Tibial nerve (tissue), 4 donors: ENCODE results near the gene MRPL36. TPM values are rescaled to one million over a fixed set of nuclear protein-coding genes. Genes with fewer than 3 reads are reported as not detected.

Source experiments
- DNase-seq, 2 donors: peaks; one replicate each; pipeline ENCODE4 v3.0.0-alpha.2; 2019; ENCODE audit warnings: low spot score in 2 of 2
- H3K27ac ChIP-seq, 4 donors: fragments of 200-600 bp; sonication (generic) in 3 of 4; one replicate each; pipeline ENCODE4 v1.5.1; 2017 to 2019; ENCODE audit warnings: mild to moderate bottlenecking in 1 of 4
- H3K27me3 ChIP-seq, 2 donors: fragments of 200-600 bp; sonication (generic) in 1 of 2; one replicate each; pipeline versions ENCODE4 v1.5.1 to v1.6.0; 2017 to 2019
- H3K36me3 ChIP-seq, 3 donors: fragments of 200-600 bp; sonication (generic); one replicate each; pipeline ENCODE4 v1.5.1; 2018 to 2019
- H3K4me1 ChIP-seq, 4 donors: fragments of 200-600 bp; sonication (generic) in 3 of 4; one replicate each; pipeline ENCODE4 v1.5.1; 2017 to 2019
- H3K4me3 ChIP-seq, 4 donors: fragments of 200-600 bp; sonication (generic) in 3 of 4; one replicate each; pipeline ENCODE4 v1.5.1; 2017 to 2019; ENCODE audit warnings: mild to moderate bottlenecking in 1 of 4, moderate library complexity in 1 of 4
- H3K9me3 ChIP-seq, 4 donors: fragments of 200-600 bp; sonication (generic) in 3 of 4; one replicate each; pipeline ENCODE4 v1.5.1; 2017 to 2019
- EP300 ChIP-seq, 2 donors: sonication (generic); formaldehyde crosslinking; IDR thresholded peaks; one replicate each; pipeline ENCODE4 v1.6.1; 2017; ENCODE audit warnings: antibody characterized with exemption in 2 of 2, mild to moderate bottlenecking in 1 of 2
- POLR2A ChIP-seq, 2 donors: fragments of 450-650 bp; IDR thresholded peaks; one replicate each; pipeline ENCODE4 v1.6.1; 2017; ENCODE audit warnings: antibody characterized with exemption in 2 of 2, mild to moderate bottlenecking in 2 of 2, moderate library complexity in 2 of 2
- WGBS, 2 donors: methylation state at CpG; one replicate each; pipeline ENCODE4 v1.1.5; 2018; 5-methylcytosine and 5-hydroxymethylcytosine counted together
- total RNA-seq, 4 donors: library from RNA; depleted of rRNA; stranded (reverse); fragments of >200 nt; gene quantifications; one replicate each; pipeline ENCODE4 v1.1.0, GENCODE V29; 2016
- TF ChIP-seq, protein P1 (sequence below), 5 experiments: fragments of 200-600 bp in 3 of 5; fragments of 450-650 bp in 2 of 5; sonication (generic) in 3 of 5; IDR thresholded peaks; one replicate each; pipeline ENCODE4 v1.5.1; 2016 to 2019; ENCODE audit warnings: antibody characterized with exemption in 5 of 5, mild to moderate bottlenecking in 3 of 5, moderate library complexity in 2 of 5

MRPL36 gene
- total RNA-seq, 4 donors from 2014 or later: 18.2 to 54.0 (median 27.8) TPM

DNA sequence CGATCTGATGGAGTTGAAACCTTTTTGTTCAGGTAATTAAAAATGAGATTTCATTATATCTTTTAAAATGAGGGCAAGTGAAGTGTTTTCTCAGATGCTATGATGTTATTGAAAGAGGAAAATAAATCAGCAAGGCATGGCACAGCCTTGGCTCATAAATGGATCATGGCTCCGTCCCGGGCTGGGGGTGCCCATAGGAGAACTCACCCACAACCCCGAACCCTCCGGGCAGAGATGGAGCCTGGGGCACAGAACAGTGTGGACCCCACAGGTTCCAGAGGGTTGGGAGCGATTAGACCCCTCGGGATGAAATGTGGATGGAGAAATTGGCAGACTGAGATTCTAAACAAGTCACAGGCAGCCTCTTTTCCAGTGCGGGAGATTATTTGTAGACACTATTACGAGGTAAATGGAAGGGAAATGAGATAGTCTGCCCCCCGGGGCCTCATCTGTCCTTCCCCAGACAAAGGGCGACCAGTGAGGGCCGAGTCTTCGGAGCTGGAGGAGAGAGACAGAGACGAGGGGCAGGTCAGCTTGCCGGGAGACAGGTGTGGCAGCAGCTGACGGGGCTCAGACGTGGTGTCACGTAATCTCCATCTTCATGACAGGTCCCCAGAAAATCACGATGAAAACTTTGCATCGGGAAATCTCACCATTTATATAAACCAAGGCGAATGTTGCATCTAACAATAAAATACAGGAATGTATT, 35.2 kb upstream of the MRPL36 start:
- no peak overlapping the region for H3K27ac ChIP-seq
- WGBS, 2 donors: 48 to 55% methylated on average over 21 of the region's 21 CpGs
- no peak overlapping the region for H3K4me3 ChIP-seq
- no peak for TF ChIP-seq EP300 (IDR thresholded peaks at IDR 0.05)
- peaks cover 0 to 8% (median 0%) of the 10 kb centered on the region in 3 donors for H3K36me3 ChIP-seq
- DNase-seq: no peak
- H3K4me1 ChIP-seq: no peaks in the 10 kb centered on the region
- H3K9me3 ChIP-seq: no peaks in the 10 kb centered on the region
- H3K27me3 ChIP-seq: peaks cover 0 to 27% of the 10 kb centered on the region in 2 donors

DNA sequence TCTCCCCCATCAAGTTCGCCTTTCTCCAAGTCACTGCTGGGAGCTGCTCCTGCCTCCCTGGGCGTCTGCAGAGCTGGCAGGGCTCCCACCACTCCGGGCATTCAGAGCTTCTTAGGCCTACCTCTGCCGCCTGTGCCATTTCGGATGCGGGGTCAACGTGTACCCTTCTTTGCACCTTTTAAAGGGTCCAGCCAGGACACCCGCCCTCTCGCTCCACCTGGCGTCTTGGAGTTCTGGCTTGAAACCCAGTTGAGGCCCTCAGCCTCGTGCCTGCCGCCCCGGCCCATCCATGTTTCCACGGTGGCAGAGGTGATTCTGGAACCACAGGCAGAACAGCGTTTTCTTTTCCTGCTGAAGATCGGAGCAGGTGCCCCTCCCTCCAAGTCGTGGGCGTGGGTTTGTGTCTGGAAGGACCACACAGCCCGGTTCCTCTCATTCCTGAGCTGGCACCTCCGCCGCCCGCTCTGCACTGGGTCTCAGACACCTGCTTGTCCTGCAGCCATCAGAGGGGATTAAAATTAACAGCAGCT, 34.5 kb upstream of the MRPL36 start:
- Histone ChIP-seq H3K4me1 (no peaks in the 10 kb centered on the region), H3K9me3 (no peaks in the 10 kb centered on the region), H3K36me3 (peaks cover 0 to 16% (median 0%) of the 10 kb centered on the region in 3 donors), H3K27me3 (peaks cover 0 to 22% of the 10 kb centered on the region in 2 donors), H3K4me3 (no peak overlapping the region), H3K27ac (no peak overlapping the region)
- no peak for TF ChIP-seq EP300 (IDR thresholded peaks at IDR 0.05)
- no peak for TF ChIP-seq POLR2A (IDR thresholded peaks at IDR 0.05)
- TF ChIP-seq, protein P1, sequence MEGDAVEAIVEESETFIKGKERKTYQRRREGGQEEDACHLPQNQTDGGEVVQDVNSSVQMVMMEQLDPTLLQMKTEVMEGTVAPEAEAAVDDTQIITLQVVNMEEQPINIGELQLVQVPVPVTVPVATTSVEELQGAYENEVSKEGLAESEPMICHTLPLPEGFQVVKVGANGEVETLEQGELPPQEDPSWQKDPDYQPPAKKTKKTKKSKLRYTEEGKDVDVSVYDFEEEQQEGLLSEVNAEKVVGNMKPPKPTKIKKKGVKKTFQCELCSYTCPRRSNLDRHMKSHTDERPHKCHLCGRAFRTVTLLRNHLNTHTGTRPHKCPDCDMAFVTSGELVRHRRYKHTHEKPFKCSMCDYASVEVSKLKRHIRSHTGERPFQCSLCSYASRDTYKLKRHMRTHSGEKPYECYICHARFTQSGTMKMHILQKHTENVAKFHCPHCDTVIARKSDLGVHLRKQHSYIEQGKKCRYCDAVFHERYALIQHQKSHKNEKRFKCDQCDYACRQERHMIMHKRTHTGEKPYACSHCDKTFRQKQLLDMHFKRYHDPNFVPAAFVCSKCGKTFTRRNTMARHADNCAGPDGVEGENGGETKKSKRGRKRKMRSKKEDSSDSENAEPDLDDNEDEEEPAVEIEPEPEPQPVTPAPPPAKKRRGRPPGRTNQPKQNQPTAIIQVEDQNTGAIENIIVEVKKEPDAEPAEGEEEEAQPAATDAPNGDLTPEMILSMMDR (IDR thresholded peaks at IDR 0.05): no peak
- DNase-seq: no peak
- 68 to 71% methylated on average over 19 to 22 of the region's 22 CpGs for WGBS, 2 donors

DNA sequence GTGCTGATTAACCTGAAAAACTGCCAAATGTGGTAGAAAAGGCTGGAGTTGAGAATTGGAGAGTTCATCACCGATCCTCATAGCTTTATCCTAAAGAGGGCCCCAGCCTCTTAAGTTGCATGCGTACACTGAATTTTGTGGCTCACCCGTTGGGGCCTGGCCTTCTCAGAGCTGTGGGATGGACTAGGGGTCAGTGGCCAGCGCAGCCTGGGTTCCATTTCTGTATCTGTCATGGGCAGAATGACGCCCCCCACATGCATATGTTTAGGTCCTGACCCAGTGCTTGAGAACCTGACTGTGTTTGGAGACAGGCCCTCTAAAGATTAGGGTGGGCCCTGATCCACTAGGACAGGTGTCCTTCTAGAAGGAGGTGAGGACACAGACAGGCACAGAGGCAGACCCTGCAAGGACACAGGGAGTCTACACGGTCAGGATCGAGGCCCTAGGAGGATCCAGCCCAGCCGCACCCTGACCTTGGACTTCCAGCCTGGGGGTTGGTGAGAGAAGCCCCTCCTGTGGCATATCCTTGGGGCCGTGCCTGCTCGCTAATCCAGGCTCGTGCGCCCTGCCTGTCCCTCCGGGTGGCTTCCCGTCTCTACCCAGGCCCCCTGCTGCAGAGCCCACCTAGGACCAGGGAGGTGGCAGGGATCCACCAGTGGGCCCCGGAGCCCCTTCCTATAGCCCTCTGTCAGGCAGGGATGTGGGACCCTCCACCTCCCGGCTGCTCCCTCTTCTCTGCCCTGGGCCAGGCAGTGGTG, 33.8 kb upstream of the MRPL36 start:
- H3K36me3 ChIP-seq: peaks cover 0 to 17% (median 0%) of the 10 kb centered on the region in 3 donors
- no peaks in the 10 kb centered on the region for H3K4me1 ChIP-seq
- WGBS, 2 donors: 83 to 88% methylated on average over 12 to 16 of the region's 16 CpGs
- TF ChIP-seq POLR2A (IDR thresholded peaks at IDR 0.05) (no peak), EP300 (IDR thresholded peaks at IDR 0.05) (no peak)
- TF ChIP-seq, protein P1 (IDR thresholded peaks at IDR 0.05): no peak
- H3K27ac ChIP-seq: no peak overlapping the region
- H3K27me3 ChIP-seq: peaks cover 0 to 22% of the 10 kb centered on the region in 2 donors
- no peak overlapping the region for H3K4me3 ChIP-seq
- peaks cover 0 to under 1% (median 0%) of the 10 kb centered on the region in 4 donors for H3K9me3 ChIP-seq
- DNase-seq: no peak

DNA sequence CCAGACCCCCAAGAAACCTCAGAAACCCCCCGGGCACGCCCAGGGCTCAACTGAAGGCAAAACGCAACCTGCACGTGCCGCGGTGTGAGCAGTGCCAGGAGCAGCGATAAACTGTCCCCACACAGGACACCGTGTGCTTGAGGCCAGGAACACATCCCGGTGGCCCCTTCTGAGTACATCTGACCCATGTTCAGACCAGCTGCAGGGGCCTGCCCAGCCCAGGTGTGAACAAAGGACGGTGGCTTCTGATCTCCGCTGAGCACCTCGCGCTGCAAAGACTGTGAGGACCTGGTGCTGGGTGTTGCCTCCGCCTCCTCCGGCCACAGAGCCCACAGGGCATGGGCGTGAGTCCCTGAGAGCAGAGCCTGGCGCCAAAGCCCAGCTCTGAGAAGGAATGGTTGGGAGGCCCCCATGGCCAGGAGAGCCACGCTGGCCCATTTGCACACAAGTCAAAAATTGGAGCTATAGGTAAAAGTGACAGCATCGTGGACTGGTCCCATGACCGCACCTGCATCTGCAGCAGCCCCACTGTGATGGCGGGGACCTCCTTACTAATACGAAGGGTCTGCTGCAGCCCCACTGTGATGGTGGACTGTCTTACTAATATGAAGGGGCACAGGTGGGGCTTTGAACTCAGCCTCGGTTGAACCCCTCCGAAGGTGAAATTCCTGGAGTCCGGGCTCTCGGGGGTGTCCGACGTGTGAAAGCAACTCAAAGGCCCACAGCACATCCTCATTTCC, 33.0 kb upstream of the MRPL36 start:
- peaks cover 0 to 5% (median 0%) of the 10 kb centered on the region in 4 donors for H3K9me3 ChIP-seq
- no peaks in the 10 kb centered on the region for H3K4me1 ChIP-seq
- peaks cover 0 to 18% of the 10 kb centered on the region in 2 donors for H3K27me3 ChIP-seq
- WGBS, 2 donors: 72 to 77% methylated on average over 25 to 27 of the region's 28 CpGs
- no peak overlapping the region for H3K27ac ChIP-seq
- no peak for DNase-seq
- H3K4me3 ChIP-seq: no peak overlapping the region
- TF ChIP-seq EP300 (IDR thresholded peaks at IDR 0.05) (no peak), POLR2A (IDR thresholded peaks at IDR 0.05) (no peak)
- TF ChIP-seq, protein P1 (IDR thresholded peaks at IDR 0.05): no peak
- H3K36me3 ChIP-seq: peaks cover 0 to 22% (median 0%) of the 10 kb centered on the region in 3 donors

DNA sequence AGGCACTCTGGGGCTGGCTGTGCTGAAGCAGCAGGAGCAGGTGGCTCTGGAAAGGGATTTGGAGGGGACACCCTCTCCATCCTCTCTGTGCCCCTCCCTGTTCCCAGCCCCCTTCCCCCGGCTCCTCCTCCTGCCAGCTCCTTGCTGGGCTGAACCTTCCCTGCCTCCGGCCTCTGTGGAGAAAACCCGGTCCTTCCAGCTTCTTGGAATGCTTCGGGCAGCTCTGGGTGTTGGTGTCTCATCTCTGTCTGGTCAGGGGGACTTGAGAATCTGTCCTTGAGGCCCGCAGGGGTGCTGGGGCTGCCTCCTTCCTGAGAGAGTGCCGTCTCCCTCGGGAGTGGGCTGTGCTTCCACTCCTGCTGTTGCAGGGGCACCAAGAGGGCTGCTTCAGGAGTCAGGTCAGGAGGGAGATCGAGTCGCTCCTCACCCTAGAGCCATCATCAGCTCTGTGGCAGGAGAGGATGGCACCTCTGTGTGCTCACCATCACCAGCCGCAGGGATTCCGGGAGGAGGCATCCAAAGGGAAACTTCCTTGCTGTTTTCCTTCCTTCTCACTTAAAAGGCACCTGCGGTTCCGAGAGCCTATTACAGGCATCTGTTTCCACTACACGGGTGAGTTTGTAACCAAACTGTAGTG, 32.2 kb upstream of the MRPL36 start:
- no peak for DNase-seq
- peaks cover 0 to 15% of the 10 kb centered on the region in 2 donors for H3K27me3 ChIP-seq
- WGBS, 2 donors: 33 to 34% methylated on average over 6 to 14 of the region's 14 CpGs
- H3K9me3 ChIP-seq: peaks cover 0 to 5% (median 0%) of the 10 kb centered on the region in 4 donors
- TF ChIP-seq EP300 (IDR thresholded peaks at IDR 0.05) (no peak), POLR2A (IDR thresholded peaks at IDR 0.05) (no peak)
- TF ChIP-seq, protein P1 (IDR thresholded peaks at IDR 0.05): no peak
- H3K27ac ChIP-seq: no peak overlapping the region
- H3K4me3 ChIP-seq: no peak overlapping the region
- peaks cover 0 to 27% (median 0%) of the 10 kb centered on the region in 3 donors for H3K36me3 ChIP-seq
- no peaks in the 10 kb centered on the region for H3K4me1 ChIP-seq
